HG03457 (cell line): ENCODE results near the gene ASXL3.

Experiments
- ATAC-seq: cut with Tn5 transposase; IDR thresholded peaks from one replicate; pipeline ENCODE4 v1.9.1; 2021; ENCODE audit warnings: moderate number of reproducible peaks; ENCODE audit not compliant: unreplicated experiment

The ASXL3 gene

GRCh38 chr18:33581856-33582255 is 3.8 kb downstream of the ASXL3 start:
- no peak for ATAC-seq

DNA sequence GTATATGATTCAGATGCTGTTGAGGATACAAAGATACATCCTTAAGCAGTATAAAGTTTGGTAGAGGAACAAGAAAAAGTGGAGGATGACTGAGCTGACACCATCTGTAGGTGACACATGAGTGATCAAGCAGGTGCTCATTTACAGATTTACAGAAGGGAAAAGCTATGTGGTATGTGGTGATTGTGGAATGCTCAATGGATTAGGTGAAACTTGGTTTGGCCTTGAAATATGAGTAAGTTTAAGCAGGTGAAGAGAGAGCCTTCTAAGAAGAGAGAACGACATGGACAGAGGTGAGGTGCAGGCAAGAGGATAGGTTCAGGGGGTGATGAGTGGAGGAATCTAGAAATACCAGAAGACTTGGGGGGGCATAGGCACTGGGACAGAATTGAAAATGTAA is 5.9 kb downstream of the ASXL3 start:
- ATAC-seq, result no peak

- ATAC-seq, result no peak
These were observed 6.8 kb downstream of the ASXL3 start for GRCh38 chr18:33584548-33585430.

GRCh38 chr18:33585431-33585775 is 7.4 kb downstream of the ASXL3 start:
- ATAC-seq, result no peak

DNA sequence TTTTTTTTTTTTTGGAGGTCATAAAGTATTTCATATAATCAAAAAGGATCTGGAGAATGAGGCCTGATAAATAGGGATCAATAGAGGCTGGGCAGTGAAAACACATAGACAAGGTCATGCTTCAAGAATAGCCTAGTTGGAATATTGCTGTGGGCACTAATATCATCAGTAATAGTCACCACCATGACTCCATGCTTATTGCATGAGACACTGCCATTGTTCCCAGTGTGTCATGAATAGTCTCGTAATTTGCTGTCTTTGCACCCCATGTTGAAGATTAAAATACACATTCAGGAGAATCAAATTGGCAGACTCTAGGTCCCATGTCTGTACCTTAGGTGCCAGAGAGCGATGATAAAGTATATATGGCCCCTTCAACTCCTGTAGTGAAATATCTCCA is 10.3 kb downstream of the ASXL3 start:
- no peak for ATAC-seq

DNA sequence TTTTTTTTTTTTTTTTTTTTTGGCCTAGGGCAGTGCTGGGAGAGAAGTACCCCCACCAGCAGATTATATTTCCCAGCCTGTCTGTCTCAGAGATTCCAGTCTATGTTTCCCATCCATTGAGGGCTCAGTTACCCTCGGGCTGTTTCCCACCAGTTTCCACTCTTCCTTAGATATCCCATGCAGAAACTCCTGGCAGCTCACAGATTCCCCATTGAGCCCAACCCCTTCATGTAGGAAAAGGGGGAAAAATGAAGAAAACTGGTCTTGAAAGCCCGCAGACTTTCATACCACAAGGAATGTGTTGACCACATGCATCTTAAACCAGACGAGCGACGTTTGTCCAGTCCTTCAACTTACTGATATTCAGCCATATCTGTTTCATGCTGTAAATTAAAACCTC is 15.2 kb downstream of the ASXL3 start:
- ATAC-seq, result no peak

DNA sequence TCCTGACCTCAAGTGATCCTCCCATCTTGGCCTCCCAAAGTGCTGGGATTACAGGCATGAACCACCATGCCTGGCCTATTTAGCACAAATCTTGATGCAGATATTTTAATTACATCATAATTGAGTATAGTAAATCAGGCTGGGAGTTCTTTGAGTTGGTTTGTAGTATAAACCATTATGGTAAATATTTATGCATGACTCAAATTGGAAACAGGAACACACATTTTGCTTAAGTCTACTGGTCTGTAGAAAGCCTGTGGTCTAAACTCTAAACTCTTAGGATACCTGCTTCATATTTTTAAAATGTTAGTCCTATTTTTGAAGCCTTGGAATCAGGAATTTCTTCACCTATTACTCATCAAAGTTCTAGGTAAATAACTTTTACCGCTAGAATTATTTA is 16.8 kb downstream of the ASXL3 start:
- ATAC-seq, result no peak

DNA sequence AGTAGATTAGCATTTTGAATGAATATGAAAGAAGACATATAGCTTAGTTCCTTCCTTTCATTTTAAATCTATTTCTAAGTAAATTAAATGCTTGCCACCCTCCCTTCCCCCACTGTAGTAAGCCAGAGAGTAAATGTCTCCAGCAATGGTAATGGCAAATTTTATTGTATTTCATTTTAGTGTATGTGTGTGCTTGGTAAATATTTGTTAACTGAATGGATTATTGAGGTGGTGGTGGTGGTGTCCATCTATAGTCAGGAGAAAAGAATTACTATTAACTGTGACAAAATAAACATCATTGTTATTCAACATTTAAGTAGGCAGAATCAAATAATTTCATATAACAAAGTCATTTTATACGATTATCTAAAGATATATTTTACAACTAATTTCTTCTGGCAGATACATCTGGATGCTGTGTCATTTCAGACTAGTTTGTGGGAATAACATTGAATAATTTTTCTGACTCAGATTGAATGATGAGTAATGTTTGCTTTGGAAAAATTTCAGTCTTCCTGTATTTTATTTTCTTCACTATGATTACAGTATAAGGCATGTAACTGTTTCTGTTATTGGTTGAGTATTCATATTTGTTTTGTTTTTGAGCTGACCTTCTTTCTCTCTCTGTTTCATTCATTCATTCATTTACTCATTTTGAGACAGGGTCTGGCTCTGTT is 18.3 kb downstream of the ASXL3 start:
- no peak for ATAC-seq

DNA sequence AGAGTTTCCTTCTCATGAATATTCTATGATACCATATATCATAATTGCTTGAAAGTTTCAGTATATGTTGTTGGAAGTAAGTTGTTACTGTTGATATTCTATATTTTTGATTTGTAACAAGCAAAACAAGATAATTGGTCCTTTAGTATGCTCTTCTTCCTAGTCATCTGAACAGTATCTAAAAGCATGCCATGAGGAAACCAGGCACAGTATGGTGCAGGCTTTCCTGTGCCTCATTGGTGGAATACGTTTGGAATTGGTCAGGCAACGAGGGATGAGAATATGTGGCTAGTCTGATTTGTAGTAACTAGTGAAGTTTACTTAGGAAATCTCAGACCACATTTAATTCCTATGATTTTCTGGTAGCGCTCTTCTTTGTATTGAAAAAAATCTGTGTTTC is 22.8 kb downstream of the ASXL3 start:
- no peak for ATAC-seq

DNA sequence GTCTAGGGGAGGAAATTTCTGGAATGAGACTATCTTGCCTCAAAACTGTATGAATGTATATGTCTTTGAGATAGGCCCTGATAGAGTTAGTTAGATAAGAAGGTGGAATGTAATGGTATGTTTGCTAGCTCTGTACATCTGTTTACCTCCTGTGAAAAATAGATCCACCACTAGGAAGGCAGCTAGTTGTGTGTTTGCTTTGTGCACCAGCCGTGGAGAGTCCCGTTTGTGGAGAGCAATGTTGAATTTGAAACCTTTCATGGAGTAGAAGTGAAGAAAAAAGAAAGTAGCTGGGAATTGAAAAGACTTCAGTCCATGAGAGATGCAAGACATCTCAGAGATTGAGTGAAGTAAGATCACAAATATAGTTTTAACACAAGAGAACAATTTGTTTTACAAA is 25.4 kb downstream of the ASXL3 start:
- ATAC-seq, result no peak

DNA sequence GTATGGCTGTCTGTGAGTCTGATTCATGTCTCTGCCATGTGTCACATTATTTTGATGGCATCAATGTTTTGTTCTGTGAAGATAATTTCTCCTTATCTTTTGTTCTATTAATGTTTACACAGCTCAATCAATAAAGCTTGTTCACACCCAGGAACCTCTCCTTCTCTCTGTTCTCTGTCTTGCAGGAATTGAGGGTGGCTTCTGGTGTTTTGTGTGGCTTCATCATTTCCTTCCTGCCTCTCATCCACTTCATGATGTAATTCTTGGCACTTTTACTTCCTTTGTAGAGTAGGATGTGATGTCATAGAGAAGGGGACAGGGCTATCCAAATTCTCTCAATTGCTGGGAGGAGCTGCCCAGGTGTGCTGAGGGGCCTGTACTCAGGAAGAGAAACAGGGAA is 27.2 kb downstream of the ASXL3 start:
- no peak for ATAC-seq

- ATAC-seq, result no peak
These were observed 28.6 kb downstream of the ASXL3 start for GRCh38 chr18:33606621-33607020.

- no peak for ATAC-seq
These were observed 33.6 kb downstream of the ASXL3 start for GRCh38 chr18:33611525-33612135.

- ATAC-seq, result no peak
These were observed 34.6 kb downstream of the ASXL3 start for GRCh38 chr18:33612632-33613031.

GRCh38 chr18:33616556-33616955 is 38.5 kb downstream of the ASXL3 start:
- no peak for ATAC-seq

GRCh38 chr18:33627114-33627513 is 49.1 kb downstream of the ASXL3 start:
- no peak for ATAC-seq

- no peak for ATAC-seq
These were observed 52.5 kb downstream of the ASXL3 start for GRCh38 chr18:33630476-33630875.

DNA sequence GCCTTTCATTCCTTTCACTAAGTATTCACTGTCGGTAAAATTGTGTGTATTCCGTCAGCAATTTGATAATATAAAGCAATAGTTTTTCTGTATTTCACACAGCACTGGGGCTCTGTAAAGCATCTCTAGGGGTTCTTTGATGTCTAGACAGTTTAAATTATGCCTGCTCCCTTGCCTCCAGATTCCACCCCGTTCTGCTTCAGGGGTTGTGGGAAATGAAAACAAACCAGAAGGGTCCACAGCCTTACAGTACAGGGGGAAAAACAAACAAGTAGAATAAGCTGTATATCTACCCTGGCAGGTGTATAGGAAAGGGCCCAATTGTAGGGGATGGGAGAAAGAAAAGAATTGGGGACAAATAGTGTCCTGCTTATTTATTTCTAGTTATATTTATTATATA is 63.1 kb downstream of the ASXL3 start:
- ATAC-seq, result no peak

GRCh38 chr18:33644494-33644893 is 66.5 kb downstream of the ASXL3 start:
- no peak for ATAC-seq

DNA sequence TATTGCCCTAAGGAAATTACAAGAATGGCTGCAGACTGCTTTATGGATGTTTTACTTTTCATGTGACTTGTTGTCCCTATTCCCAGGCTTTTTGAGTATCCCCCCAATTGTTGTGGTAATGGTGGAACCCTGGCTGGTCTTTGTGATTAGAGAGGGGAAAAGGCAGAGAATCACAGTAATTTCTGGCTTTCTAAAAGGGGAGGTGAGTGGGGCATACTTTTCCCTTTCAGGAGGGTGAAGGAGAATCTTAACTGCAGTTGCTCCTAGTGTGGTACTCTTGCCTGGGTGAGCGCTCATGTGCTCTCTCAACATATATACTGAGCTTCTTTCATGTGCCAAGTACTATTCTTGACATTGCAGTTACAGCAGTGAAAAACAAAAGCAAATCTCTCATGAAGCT is 69.3 kb downstream of the ASXL3 start:
- no peak for ATAC-seq

- ATAC-seq, result no peak
These were observed 74.6 kb downstream of the ASXL3 start for GRCh38 chr18:33652635-33653034.

GRCh38 chr18:33653231-33653630 is 75.2 kb downstream of the ASXL3 start:
- no peak for ATAC-seq
